Pancreas (tissue), 10 donors: Measurements from ENCODE around the gene FANCC. TPM values are rescaled to one million over a fixed set of nuclear protein-coding genes. Genes with fewer than 3 reads are reported as not detected.

Source experiments
- ATAC-seq, 4 donors: fragments of 200-7000 bp; cut with Tn5 transposase; one replicate each; pipeline versions ENCODE4 v1.8.0 to v1.9.1; 2020; ENCODE audit warnings: mild to moderate bottlenecking in 4 of 4, moderate library complexity in 4 of 4
- DNase-seq, 6 donors: peaks; one replicate each; pipeline ENCODE4 v3.0.0-alpha.2; 2020
- FAIRE-seq: peaks from 2 replicates; lab custom pipeline; 2012; peaks lifted over from hg19 to GRCh38; lab: Jason Lieb, UNC
- H3K27ac ChIP-seq, 4 donors: fragments of 200-600 bp; sonication (generic); 1 replicate in 3 of 4; 2 replicates in 1 of 4; pipeline versions ENCODE4 v1.5.0 to v1.8.0; 2020
- H3K27me3 ChIP-seq, 4 donors: fragments of 200-600 bp; one replicate each; pipeline ENCODE4 v1.8.0; 2021
- H3K36me3 ChIP-seq, 3 donors: fragments of 200-600 bp; sonication (generic) in 1 of 3; one replicate each; pipeline versions ENCODE4 v1.5.0 to v1.8.0; 2020 to 2021
- H3K4me1 ChIP-seq, 3 donors: fragments of 200-600 bp; one replicate each; pipeline ENCODE4 v1.8.0; 2021
- H3K4me3 ChIP-seq, 4 donors: fragments of 200-600 bp; sonication (generic) in 2 of 4; one replicate each; pipeline versions ENCODE4 v1.5.0 to v1.8.0; 2020 to 2021
- H3K9me3 ChIP-seq, 4 donors: fragments of 200-600 bp; one replicate each; pipeline ENCODE4 v1.8.0; 2021
- CTCF ChIP-seq, 4 donors: fragments of 200-600 bp; sonication (generic) in 3 of 4; IDR thresholded peaks; one replicate each; pipeline versions ENCODE4 v1.5.0 to v1.8.0; 2021; ENCODE audit warnings: antibody characterized with exemption in 4 of 4
- WGBS, 2 donors: extraction: QIAGEN DNeasy Blood & Tissue Kit; methylation state at CpG; one replicate each; pipeline ENCODE4 v1.1.7; 2013; 5-methylcytosine and 5-hydroxymethylcytosine counted together
- intact Hi-C, 3 donors: fragments of 100-400 bp; cut with DNase I; formaldehyde crosslinking; loops; one replicate each; pipeline versions ENCODE4 v1.11.1 to v1.14.2; 2022
- polyA plus RNA-seq, 2 donors: library from polyadenylated mRNA; stranded (reverse); fragments of 200-250 nt; gene quantifications; one replicate each; pipeline ENCODE4 v1.2.3, GENCODE V29; 2013
- total RNA-seq, 6 donors: library from RNA; stranded (reverse); fragmentation: NEBNext Ultra II Directional in 4 of 6; extraction: Animal tissue kit (Norgen Biotek cat#: 25700) in 4 of 6; gene quantifications; one replicate each; pipeline versions ENCODE4 v1.2.1 to v1.2.4, GENCODE V29; 2021 to 2023
- donor health status: healthy with polysubstance abuse.
- donor health status: DM: no; HTN: no; CAD: no; lungs with moderate emphysema.
- donor health status: DM: no; HTN: no; CAD: no.
- donor health status: control.
- donor health status: control.
- donor health status: Bipolar disorder and iron deficiency.
- donor health status: DM: yes; HTN: yes; CAD: no.
- donor health status: DM: no; HTN: no; CAD: no.
- donor health status: DM: no; HTN: no; CAD: no.
- donor health status: DM: yes; HTN: yes; CAD: no.

The FANCC gene
- total and polyA plus RNA-seq, 8 donors = 3.8 to 9.9 (median 4.6) TPM

DNA sequence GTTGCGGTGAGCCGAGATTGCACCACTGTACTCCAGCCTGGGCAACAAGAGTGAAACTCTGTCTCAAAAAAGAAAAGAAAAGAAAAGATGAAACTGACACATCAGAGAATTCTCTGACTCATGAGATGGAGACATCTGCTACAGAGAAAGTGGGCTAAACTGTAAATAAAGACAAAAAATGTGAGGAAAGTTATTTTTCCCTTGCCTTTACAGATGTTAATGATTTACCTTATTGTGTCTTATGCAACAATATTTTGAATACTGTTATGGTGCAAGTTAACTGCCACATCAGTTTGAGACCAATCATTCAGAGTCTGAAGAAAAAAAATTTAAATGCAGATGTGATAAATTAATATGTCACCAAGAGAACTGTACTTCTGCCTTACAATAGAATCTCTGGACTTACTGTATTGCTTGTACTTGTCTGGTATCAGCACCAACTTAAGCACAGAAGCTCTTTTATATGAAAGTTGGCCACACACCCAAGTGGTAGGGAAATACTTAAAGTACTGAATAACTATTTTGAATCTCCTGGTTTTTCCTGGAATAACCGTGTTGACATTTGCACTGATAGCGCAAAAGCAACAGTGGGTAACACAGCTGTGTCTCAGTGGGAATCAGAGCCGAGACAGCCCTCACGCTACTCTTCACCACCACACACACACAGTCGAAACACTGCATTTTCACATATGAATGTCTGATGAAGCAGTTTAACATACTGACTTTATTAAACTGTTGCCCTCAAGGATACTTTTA is 169.9 kb downstream of the FANCC start:
- H3K9me3 ChIP-seq = no peaks in the 10 kb centered on the region
- WGBS, 2 donors = 55 to 71% methylated on average over 7 of the region's 7 CpGs
- no peak overlapping the region for H3K27ac ChIP-seq
- intact Hi-C loops = no loop called here
- FAIRE-seq (no peak), ATAC-seq (peak in 3 of 4 donors; percentile 21 to 29 (median 22)), DNase-seq (no peak)
- no peak for TF ChIP-seq CTCF (IDR thresholded peaks at IDR 0.05)
- H3K4me1 ChIP-seq = peaks cover 0 to 4% (median 0%) of the 10 kb centered on the region in 3 donors
- H3K36me3 ChIP-seq = no peaks in the 10 kb centered on the region
- no peak overlapping the region for H3K4me3 ChIP-seq
- no peaks in the 10 kb centered on the region for H3K27me3 ChIP-seq

- WGBS, 2 donors = 86 to 88% methylated on average over 18 of the region's 18 CpGs
- DNase-seq = peak in 3 of 6 donors; percentile 46 to 51 (median 47)
- Histone ChIP-seq H3K4me1 (peaks cover 0 to 4% (median 0%) of the 10 kb centered on the region in 3 donors), H3K36me3 (no peaks in the 10 kb centered on the region), H3K9me3 (no peaks in the 10 kb centered on the region), H3K4me3 (no peak overlapping the region), H3K27ac (no peak overlapping the region), H3K27me3 (no peaks in the 10 kb centered on the region)
- intact Hi-C loops = no loop called here
- TF ChIP-seq CTCF (IDR thresholded peaks at IDR 0.05) = no peak
- peak in 3 of 4 donors; percentile 68 to 72 (median 69) for ATAC-seq
- no peak for FAIRE-seq
Measured at GRCh38 chr9:95143591-95144561, 173.6 kb downstream of the FANCC start.

DNA sequence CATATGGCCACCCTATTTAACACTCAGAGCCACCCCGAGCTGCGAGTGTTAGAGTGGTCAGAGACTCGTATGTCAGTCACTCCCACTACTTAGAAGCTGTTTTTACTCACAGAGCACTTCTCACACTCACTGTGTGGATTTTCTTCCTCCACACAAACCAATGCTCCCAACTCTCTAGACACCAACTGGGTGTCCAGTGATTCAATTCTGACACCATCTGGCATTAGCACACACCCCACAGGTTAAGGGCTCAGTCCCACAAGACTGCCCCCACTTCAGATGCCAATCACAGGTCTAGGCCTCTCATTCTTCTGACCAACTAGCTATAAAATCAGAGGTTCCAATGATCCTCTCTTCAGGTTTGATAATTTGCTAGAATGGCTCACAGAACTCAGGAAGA is 174.8 kb downstream of the FANCC start:
- WGBS, 2 donors = 94 to 97% methylated on average over 3 of the region's 3 CpGs
- Histone ChIP-seq H3K27me3 (no peaks in the 10 kb centered on the region), H3K4me1 (peaks cover 0 to 4% (median 0%) of the 10 kb centered on the region in 3 donors), H3K9me3 (no peaks in the 10 kb centered on the region), H3K27ac (no peak overlapping the region), H3K36me3 (no peaks in the 10 kb centered on the region), H3K4me3 (no peak overlapping the region)
- DNase-seq = no peak
- ATAC-seq = no peak
- TF ChIP-seq CTCF (IDR thresholded peaks at IDR 0.05) = no peak
- FAIRE-seq = no peak
- intact Hi-C loops = no loop called here

GRCh38 chr9:95142315-95142714 is 175.2 kb downstream of the FANCC start:
- intact Hi-C loops = no loop called here
- 95 to 99% methylated on average over 4 of the region's 4 CpGs for WGBS, 2 donors
- Histone ChIP-seq H3K9me3 (no peaks in the 10 kb centered on the region), H3K4me3 (no peak overlapping the region), H3K36me3 (no peaks in the 10 kb centered on the region), H3K27ac (no peak overlapping the region), H3K27me3 (no peaks in the 10 kb centered on the region), H3K4me1 (peaks cover 0 to under 1% (median 0%) of the 10 kb centered on the region in 3 donors)
- DNase-seq (no peak), FAIRE-seq (no peak), ATAC-seq (no peak)
- TF ChIP-seq CTCF (IDR thresholded peaks at IDR 0.05) = no peak
